Endodermal cell (in vitro differentiated cells): ENCODE results near the gene INPP5B. TPM values are rescaled to one million over a fixed set of nuclear protein-coding genes. Genes with fewer than 3 reads are reported as not detected.
"Not testable (repeated sequence)": the region's sequence is repeated elsewhere in the genome, so short reads cannot be mapped to it uniquely, and the experiment has no call there.

Experiments
- DNase-seq: peaks from one replicate; pipeline ENCODE4 v3.0.0-alpha.2; 2017
- H3K27ac ChIP-seq: 2 replicates; pipeline ENCODE4 v1.5.1; 2013; ENCODE audit warnings: mild to moderate bottlenecking, low read depth, low read length, moderate library complexity
- H3K27me3 ChIP-seq: 2 replicates; pipeline ENCODE4 v1.6.1; 2013; ENCODE audit warnings: mild to moderate bottlenecking, low read length, moderate library complexity; ENCODE audit not compliant: insufficient read depth, control insufficient read depth, poor library complexity, severe bottlenecking
- H3K36me3 ChIP-seq: 2 replicates; pipeline ENCODE4 v1.7.0; 2013; ENCODE audit warnings: mild to moderate bottlenecking, low read length, moderate library complexity; ENCODE audit not compliant: control insufficient read depth, insufficient read depth
- H3K4me1 ChIP-seq: one replicate; pipeline ENCODE4 v1.7.0; 2013; ENCODE audit warnings: low read length; ENCODE audit not compliant: control insufficient read depth, insufficient read depth
- H3K4me3 ChIP-seq: 2 replicates; pipeline ENCODE4 v1.5.1; 2013; ENCODE audit warnings: mild to moderate bottlenecking, low read length, moderate library complexity
- H3K9ac ChIP-seq: 2 replicates; pipeline ENCODE4 v1.6.1; 2013; ENCODE audit warnings: mild to moderate bottlenecking, low read length, moderate library complexity; ENCODE audit not compliant: poor library complexity, severe bottlenecking; ENCODE audit errors: extremely low read depth
- H3K9me3 ChIP-seq: 2 replicates; pipeline ENCODE4 v1.6.1; 2013; ENCODE audit warnings: mild to moderate bottlenecking, low read length, moderate library complexity; ENCODE audit not compliant: control insufficient read depth
- H3K27ac Mint-ChIP-seq: 2 replicates; pipeline ENCODE4 v1.8.0; 2020; ENCODE audit warnings: mixed read lengths
- H3K27me3 Mint-ChIP-seq: 2 replicates; pipeline ENCODE4 v1.8.0; 2021; ENCODE audit warnings: mild to moderate bottlenecking, mixed read lengths; ENCODE audit not compliant: insufficient read depth
- H3K36me3 Mint-ChIP-seq: 2 replicates; pipeline ENCODE4 v1.8.0; 2020; ENCODE audit warnings: low read depth, mixed read lengths
- H3K4me1 Mint-ChIP-seq: 2 replicates; pipeline ENCODE4 v1.8.0; 2020; ENCODE audit warnings: mixed read lengths
- H3K4me3 Mint-ChIP-seq: 2 replicates; pipeline ENCODE4 v1.8.0; 2020; ENCODE audit warnings: mild to moderate bottlenecking, moderate library complexity, mixed read lengths
- H3K9me3 Mint-ChIP-seq: 2 replicates; pipeline ENCODE4 v1.8.0; 2020; ENCODE audit warnings: mild to moderate bottlenecking, mixed read lengths
- WGBS, 2 experiments: methylation state at CpG; one replicate each; pipeline versions ENCODE4 v1.1.5 to v1.1.7; 2013; ENCODE audit warnings: missing lambda C conversion rate in 2 of 2, mixed read lengths in 1 of 2; ENCODE audit not compliant: insufficient coverage in 1 of 2, insufficient read length in 1 of 2; 5-methylcytosine and 5-hydroxymethylcytosine counted together
- total RNA-seq, 2 donors: library from RNA; stranded (reverse); fragmentation: NEBNext Ultra II Directional in 1 of 2; extraction: Animal tissue kit (Norgen Biotek cat#: 25700) in 1 of 2; gene quantifications; 2 replicates in 1 of 2; 3 replicates in 1 of 2; pipeline ENCODE4 v1.2.1, GENCODE V29; 2021
- TF ChIP-seq, protein P1 (sequence below): fragments of 200-600 bp; sonication (generic); conservative IDR thresholded peaks from 2 replicates; pipeline ENCODE4 v1.5.0; 2021; ENCODE audit warnings: antibody characterized with exemption, mild to moderate bottlenecking

INPP5B gene
- total RNA-seq, 2 donors from 2014 or later, result 19.9 to 21.4 TPM

GRCh38 chr1:37978541-37978940 is 31.7 kb upstream of the INPP5B start:
- H3K27ac Mint-ChIP-seq, result no peak overlapping the region
- no peaks in the 10 kb centered on the region for H3K27me3 Mint-ChIP-seq
- no peak for DNase-seq
- Histone ChIP-seq H3K27ac (no peak overlapping the region), H3K4me3 (no peak overlapping the region), H3K27me3 (no peaks in the 10 kb centered on the region), H3K9me3 (peaks cover 3% of the 10 kb centered on the region), H3K36me3 (peaks cover 82% of the 10 kb centered on the region), H3K9ac (no peak overlapping the region), H3K4me1 (no peaks in the 10 kb centered on the region)
- no peaks in the 10 kb centered on the region for H3K4me1 Mint-ChIP-seq
- no peak overlapping the region for H3K4me3 Mint-ChIP-seq
- H3K9me3 Mint-ChIP-seq, result peaks cover 6% of the 10 kb centered on the region
- TF ChIP-seq, protein P1, sequence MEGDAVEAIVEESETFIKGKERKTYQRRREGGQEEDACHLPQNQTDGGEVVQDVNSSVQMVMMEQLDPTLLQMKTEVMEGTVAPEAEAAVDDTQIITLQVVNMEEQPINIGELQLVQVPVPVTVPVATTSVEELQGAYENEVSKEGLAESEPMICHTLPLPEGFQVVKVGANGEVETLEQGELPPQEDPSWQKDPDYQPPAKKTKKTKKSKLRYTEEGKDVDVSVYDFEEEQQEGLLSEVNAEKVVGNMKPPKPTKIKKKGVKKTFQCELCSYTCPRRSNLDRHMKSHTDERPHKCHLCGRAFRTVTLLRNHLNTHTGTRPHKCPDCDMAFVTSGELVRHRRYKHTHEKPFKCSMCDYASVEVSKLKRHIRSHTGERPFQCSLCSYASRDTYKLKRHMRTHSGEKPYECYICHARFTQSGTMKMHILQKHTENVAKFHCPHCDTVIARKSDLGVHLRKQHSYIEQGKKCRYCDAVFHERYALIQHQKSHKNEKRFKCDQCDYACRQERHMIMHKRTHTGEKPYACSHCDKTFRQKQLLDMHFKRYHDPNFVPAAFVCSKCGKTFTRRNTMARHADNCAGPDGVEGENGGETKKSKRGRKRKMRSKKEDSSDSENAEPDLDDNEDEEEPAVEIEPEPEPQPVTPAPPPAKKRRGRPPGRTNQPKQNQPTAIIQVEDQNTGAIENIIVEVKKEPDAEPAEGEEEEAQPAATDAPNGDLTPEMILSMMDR, result no peak
- H3K36me3 Mint-ChIP-seq, result peaks cover 83% of the 10 kb centered on the region
- 93 to 95% methylated on average over 4 of the region's 4 CpGs for WGBS, 2 experiments

DNA sequence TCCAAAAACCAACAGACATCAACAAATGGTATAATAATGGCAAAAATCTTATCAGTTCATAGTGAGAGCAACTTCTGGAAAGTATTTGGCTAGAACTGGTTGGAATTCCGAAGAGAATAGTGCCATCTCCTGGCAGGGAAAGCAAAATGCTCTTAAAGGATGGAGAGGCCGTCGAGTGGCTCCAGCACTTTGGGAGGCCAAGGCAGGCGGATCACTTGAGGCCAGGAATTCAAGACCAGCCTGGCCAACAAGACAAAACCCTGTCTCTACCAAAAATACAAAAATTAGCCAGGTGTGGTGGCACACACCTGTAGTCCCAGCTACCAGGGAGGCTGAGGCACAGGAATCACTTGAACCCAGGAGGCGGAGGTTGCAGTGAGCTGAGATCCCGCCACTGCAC is 28.2 kb upstream of the INPP5B start:
- Mint-ChIP-seq H3K36me3 (peaks cover 85% of the 10 kb centered on the region), H3K27ac (peak overlapping the region; percentile 61)
- H3K36me3 ChIP-seq, result peaks cover 65% of the 10 kb centered on the region

GRCh38 chr1:37974567-37974966 is 27.7 kb upstream of the INPP5B start:
- Mint-ChIP-seq H3K4me3 (no peak overlapping the region), H3K4me1 (no peaks in the 10 kb centered on the region), H3K36me3 (peaks cover 85% of the 10 kb centered on the region), H3K27ac (no peak overlapping the region), H3K9me3 (peaks cover 14% of the 10 kb centered on the region), H3K27me3 (no peaks in the 10 kb centered on the region)
- Histone ChIP-seq H3K9me3 (peaks cover 8% of the 10 kb centered on the region), H3K27ac (no peak overlapping the region), H3K27me3 (no peaks in the 10 kb centered on the region), H3K4me3 (no peak overlapping the region), H3K4me1 (no peaks in the 10 kb centered on the region), H3K36me3 (peaks cover 65% of the 10 kb centered on the region), H3K9ac (no peak overlapping the region)
- TF ChIP-seq, protein P1, result no peak
- WGBS, 2 experiments, result 93 to 100% methylated on average over 4 to 5 of the region's 5 CpGs
- no peak for DNase-seq

More for the DNA sequence above, 28.2 kb upstream of the INPP5B start:
- not testable (repeated sequence) for H3K9ac ChIP-seq, H3K27ac ChIP-seq, H3K27me3 Mint-ChIP-seq, H3K4me1 ChIP-seq, H3K4me3 ChIP-seq, H3K27me3 ChIP-seq, H3K4me3 Mint-ChIP-seq, H3K9me3 ChIP-seq, H3K4me1 Mint-ChIP-seq
- TF ChIP-seq, protein P1, result peak; percentile 88
- 76 to 87% methylated on average over 4 to 6 of the region's 6 CpGs for WGBS, 2 experiments
- peak; percentile 63 for DNase-seq
- H3K9me3 Mint-ChIP-seq, result peaks cover 14% of the 10 kb centered on the region

GRCh38 chr1:37973684-37974083 is 26.8 kb upstream of the INPP5B start:
- not testable (repeated sequence) for H3K27ac Mint-ChIP-seq, H3K9me3 ChIP-seq, H3K4me3 Mint-ChIP-seq, H3K27me3 Mint-ChIP-seq, H3K9ac ChIP-seq, DNase-seq, H3K4me1 Mint-ChIP-seq, H3K4me3 ChIP-seq, H3K27ac ChIP-seq, H3K27me3 ChIP-seq, H3K4me1 ChIP-seq
- Mint-ChIP-seq H3K9me3 (peaks cover 14% of the 10 kb centered on the region), H3K36me3 (peaks cover 85% of the 10 kb centered on the region)
- H3K36me3 ChIP-seq, result peaks cover 65% of the 10 kb centered on the region
- WGBS, 2 experiments, result 79 to 97% methylated on average over 2 to 3 of the region's 5 CpGs
